OCI-LY7 (cell line): Measurements from ENCODE around the gene COL25A1. TPM values are rescaled to one million over a fixed set of nuclear protein-coding genes. Genes with fewer than 3 reads are reported as not detected.

Source experiments
- BruUV-seq: library from RNA; stranded (reverse); fragments of 400-500 nt; replicated peaks from 2 replicates; lab custom pipeline; 2021; lab: Mats Ljungman, UMichigan
- CTCF ChIA-PET: fragments of 300-600 bp; sonication (Branson Sonifier 250); formaldehyde crosslinking; loops from one replicate; lab custom pipeline; 2022; ENCODE audit warnings: antibody characterized with exemption; ENCODE audit not compliant: unreplicated experiment; lab: Charles Lee
- POLR2A ChIA-PET: fragments of 300-600 bp; sonication (Branson Sonifier 250); formaldehyde crosslinking; loops from one replicate; lab custom pipeline; 2022; ENCODE audit warnings: antibody characterized with exemption; lab: Charles Lee
- DNase-seq: peaks from one replicate; pipeline ENCODE4 v3.0.0-alpha.2; 2015; ENCODE audit warnings: low spot score
- H2AFZ ChIP-seq: fragments of 200-600 bp; sonication (generic), shearing (Covaris generic); 2 replicates; pipeline ENCODE4 v1.6.1; 2014; ENCODE audit warnings: mild to moderate bottlenecking, antibody characterized with exemption, low read length, moderate library complexity
- H3K27ac ChIP-seq: fragments of 200-600 bp; sonication (generic); 2 replicates; pipeline ENCODE4 v1.5.1; 2014; ENCODE audit warnings: mixed run types, low read depth, mild to moderate bottlenecking, moderate library complexity, low read length, inconsistent platforms; ENCODE audit not compliant: poor library complexity, severe bottlenecking
- H3K36me3 ChIP-seq: fragments of 200-600 bp; sonication (generic); 2 replicates; pipeline ENCODE4 v1.6.1; 2014; ENCODE audit warnings: mild to moderate bottlenecking, antibody characterized with exemption, low read length, moderate library complexity, mixed read lengths; ENCODE audit not compliant: insufficient read depth
- H3K4me1 ChIP-seq: fragments of 200-600 bp; sonication (generic); 2 replicates; pipeline ENCODE4 v1.5.1; 2014; ENCODE audit warnings: mild to moderate bottlenecking, low read length; ENCODE audit not compliant: insufficient read depth, poor library complexity, severe bottlenecking
- H3K4me2 ChIP-seq: fragments of 200-600 bp; sonication (generic); 2 replicates; pipeline ENCODE4 v1.6.1; 2014; ENCODE audit warnings: mild to moderate bottlenecking, low read length
- H3K4me3 ChIP-seq: fragments of 200-600 bp; sonication (generic); 2 replicates; pipeline ENCODE4 v1.5.1; 2014; ENCODE audit warnings: mild to moderate bottlenecking, low read depth, low read length; ENCODE audit not compliant: poor library complexity, severe bottlenecking
- H3K79me2 ChIP-seq: fragments of 200-600 bp; sonication (generic); 2 replicates; pipeline ENCODE4 v1.6.1; 2016; ENCODE audit warnings: low read depth, mild to moderate bottlenecking, low read length, moderate library complexity, mixed read lengths; ENCODE audit not compliant: insufficient read depth
- H3K9me2 ChIP-seq: fragments of 200-600 bp; sonication (generic); 2 replicates; pipeline ENCODE4 v1.6.1; 2016; ENCODE audit warnings: mild to moderate bottlenecking, low read length, mixed read lengths; ENCODE audit not compliant: insufficient read depth
- H3K9me3 ChIP-seq: fragments of 200-600 bp; sonication (generic); 2 replicates; pipeline ENCODE4 v1.6.1; 2014; ENCODE audit warnings: mild to moderate bottlenecking, mixed run types, low read length, mixed read lengths
- H4K20me1 ChIP-seq: fragments of 200-600 bp; sonication (generic); 2 replicates; pipeline ENCODE4 v1.6.1; 2014; ENCODE audit warnings: mild to moderate bottlenecking, antibody characterized with exemption, low read length, moderate library complexity, mixed read lengths; ENCODE audit not compliant: insufficient read depth
- CTCF ChIP-seq: fragments of 200-600 bp; sonication (generic); conservative IDR thresholded peaks from 2 replicates; pipeline ENCODE4 v1.5.1; 2014; ENCODE audit warnings: mild to moderate bottlenecking, antibody characterized with exemption, low read length, moderate library complexity, mixed read lengths
- EZH2phosphoT487 ChIP-seq: fragments of 200-600 bp; sonication (generic); IDR thresholded peaks from 2 replicates; pipeline ENCODE4 v1.6.1; 2018; ENCODE audit warnings: low read depth, borderline replicate concordance, mild to moderate bottlenecking, mixed run types, antibody characterized with exemption, low read length, moderate library complexity, mixed read lengths
- intact Hi-C: fragments of 100-400 bp; cut with micrococcal nuclease; formaldehyde crosslinking; loops from one replicate; pipeline ENCODE4 v1.10.0; 2022; ENCODE audit not compliant: unreplicated experiment
- total RNA-seq, 2 experiments: library from RNA; depleted of rRNA in 1 of 2; stranded (reverse); fragments of >200 nt in 1 of 2; shearing (Covaris generic) in 1 of 2; gene quantifications; 2 replicates each; pipeline ENCODE4 v1.2.3, GENCODE V29; 2014 to 2022

Gene COL25A1
- total RNA-seq, 2 experiments from 2014 or later: not detected

- no peaks in the 10 kb centered on the region for H3K9me3 ChIP-seq
- BruUV-seq: no TSS peak
- no peaks in the 10 kb centered on the region for H3K4me1 ChIP-seq
- no peak overlapping the region for H3K27ac ChIP-seq
- H3K79me2 ChIP-seq: no peaks in the 10 kb centered on the region
- H3K4me3 ChIP-seq: no peak overlapping the region
- no peaks in the 10 kb centered on the region for H3K36me3 ChIP-seq
- intact Hi-C loops: loop anchor here (5.0 kb wide), 2 partner anchors 462 to 577 kb away; no protein-coding TSS in a partner anchor
- H3K9me2 ChIP-seq: no peaks in the 10 kb centered on the region
- DNase-seq: no peak
- no peak for TF ChIP-seq CTCF
- TF ChIP-seq EZH2phosphoT487: no peak
- no peaks in the 10 kb centered on the region for H4K20me1 ChIP-seq
- POLR2A ChIA-PET: interaction anchor here (2.0 kb wide), 1 partner anchor 11 kb away, joined by 5 read pairs; no protein-coding TSS in a partner anchor
- no peak overlapping the region for H3K4me2 ChIP-seq
- CTCF ChIA-PET: no interaction called here
- H2AFZ ChIP-seq: no peak overlapping the region
These were observed 472.4 kb downstream of the COL25A1 start for GRCh38 chr4:108829966-108830492.

GRCh38 chr4:108828620-108829019 lies 473.8 kb downstream of the COL25A1 start:
- Histone ChIP-seq H3K79me2 (no peaks in the 10 kb centered on the region), H3K4me2 (no peak overlapping the region), H3K9me2 (no peaks in the 10 kb centered on the region), H4K20me1 (no peaks in the 10 kb centered on the region), H3K4me1 (no peaks in the 10 kb centered on the region), H3K9me3 (no peaks in the 10 kb centered on the region), H3K4me3 (no peak overlapping the region), H2AFZ (no peak overlapping the region), H3K36me3 (no peaks in the 10 kb centered on the region), H3K27ac (no peak overlapping the region)
- TF ChIP-seq EZH2phosphoT487 (no peak), CTCF (no peak)
- intact Hi-C loops: loop anchor here (5.0 kb wide), 1 partner anchor 464 kb away; no protein-coding TSS in a partner anchor
- POLR2A ChIA-PET: no interaction called here
- CTCF ChIA-PET: no interaction called here
- no peak for DNase-seq
- no TSS peak for BruUV-seq

GRCh38 chr4:108825737-108826136 lies 476.7 kb downstream of the COL25A1 start:
- H3K79me2 ChIP-seq: no peaks in the 10 kb centered on the region

More at GRCh38 chr4:108825737-108826136, 476.7 kb downstream of the COL25A1 start:
- H3K36me3 ChIP-seq: no peaks in the 10 kb centered on the region
- CTCF ChIA-PET: no interaction called here
- no peaks in the 10 kb centered on the region for H3K9me3 ChIP-seq
- H3K4me3 ChIP-seq: no peak overlapping the region
- DNase-seq: no peak
- no peaks in the 10 kb centered on the region for H3K4me1 ChIP-seq
- no peak overlapping the region for H2AFZ ChIP-seq
- intact Hi-C loops: loop anchor here (5.0 kb wide), 1 partner anchor 467 kb away; no protein-coding TSS in a partner anchor
- no TSS peak for BruUV-seq
- H3K4me2 ChIP-seq: no peak overlapping the region
- H4K20me1 ChIP-seq: no peaks in the 10 kb centered on the region
- TF ChIP-seq CTCF (no peak), EZH2phosphoT487 (no peak)
- H3K27ac ChIP-seq: no peak overlapping the region
- POLR2A ChIA-PET: interaction anchor here (0.8 kb wide), 1 partner anchor 1838 kb away, joined by 3 read pairs; no protein-coding TSS in a partner anchor
- H3K9me2 ChIP-seq: no peaks in the 10 kb centered on the region
